GM19240 (cell line): Measurements from ENCODE around the gene GPX3.

ENCODE experiments used
- DNase-seq: peaks from one replicate; pipeline ENCODE4 v3.0.0; 2011; ENCODE audit warnings: low spot score; ENCODE audit not compliant: insufficient read length

GPX3 gene

DNA sequence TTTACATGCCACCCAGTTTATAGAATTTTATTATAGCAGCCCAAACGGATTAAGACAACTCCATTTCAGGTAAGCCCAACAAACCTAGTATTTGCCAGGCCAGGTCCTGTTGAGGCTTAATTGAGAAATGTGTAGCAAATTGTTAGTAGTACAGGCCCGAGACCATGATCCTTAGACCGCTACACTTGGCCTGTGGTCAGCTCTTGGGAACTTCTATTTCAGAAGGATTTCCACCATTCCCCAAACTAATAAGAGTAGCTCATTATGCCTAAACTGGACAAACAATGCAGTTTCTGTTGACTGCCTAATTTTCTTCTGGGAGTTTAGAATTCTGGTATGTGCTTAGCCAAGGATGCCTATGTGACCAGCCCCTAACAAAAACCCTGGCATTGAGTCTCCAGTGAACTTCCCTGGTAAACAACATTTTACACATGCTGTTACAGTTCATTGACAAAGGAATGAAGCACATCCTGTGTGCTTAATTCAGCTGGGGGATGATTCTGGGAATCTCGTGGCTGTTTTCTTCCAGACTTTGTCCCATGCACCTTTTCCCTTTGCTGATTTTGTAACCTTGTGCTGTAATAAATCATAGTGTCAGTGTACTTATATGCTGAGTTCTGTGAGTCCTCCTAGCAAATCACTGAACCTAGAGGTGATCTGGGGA lies 5.6 kb upstream of the GPX3 start:
- DNase-seq: no peak

DNA sequence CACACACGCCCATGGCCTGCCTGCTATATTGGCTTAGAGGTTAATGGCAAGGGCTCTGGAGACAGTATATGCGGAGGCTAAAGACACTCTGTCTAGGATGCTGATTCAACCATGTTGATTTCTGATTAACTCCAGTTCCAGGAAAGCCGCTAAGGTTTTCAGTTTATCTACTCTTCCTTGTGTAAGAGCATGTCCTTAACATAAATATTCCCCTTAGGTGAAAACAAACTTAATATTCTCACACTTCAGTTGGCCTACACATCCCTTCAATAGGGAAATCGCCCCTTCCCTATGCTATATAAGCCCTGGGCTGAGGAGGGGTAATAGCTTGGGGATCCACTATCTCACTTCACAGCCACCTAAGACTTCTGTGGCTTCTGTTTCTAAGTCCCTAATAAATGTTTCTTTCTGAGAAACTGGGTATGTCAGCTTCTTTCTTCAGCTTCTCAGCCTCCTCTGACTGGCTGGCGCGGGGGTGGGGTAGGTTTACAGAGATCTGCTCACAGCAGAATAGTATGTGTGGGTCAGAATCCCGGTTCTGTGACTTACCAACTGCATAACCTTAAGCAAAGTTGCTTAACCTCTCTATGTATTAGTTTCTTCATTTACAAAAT lies 4.3 kb upstream of the GPX3 start:
- DNase-seq: no peak

DNA sequence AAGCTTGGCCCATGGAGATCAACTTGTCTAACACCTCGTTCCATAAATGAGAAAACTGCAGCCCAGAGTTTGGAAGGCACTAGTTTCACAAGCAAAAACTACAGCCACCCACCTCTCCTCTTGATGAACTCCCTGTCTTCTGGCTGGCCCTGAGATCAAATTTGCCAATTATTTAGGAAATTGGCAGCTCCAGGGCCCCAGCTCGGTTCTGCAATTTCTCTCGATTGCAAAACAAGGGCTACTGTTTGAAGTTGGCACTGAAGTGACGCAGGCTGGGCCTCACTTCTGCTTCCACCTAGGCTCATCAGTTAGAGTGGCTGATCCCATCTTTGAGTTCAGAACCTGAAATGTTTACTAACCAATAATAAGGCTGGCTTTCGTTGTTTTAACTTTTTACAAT lies 3.7 kb upstream of the GPX3 start:
- no peak for DNase-seq

DNA sequence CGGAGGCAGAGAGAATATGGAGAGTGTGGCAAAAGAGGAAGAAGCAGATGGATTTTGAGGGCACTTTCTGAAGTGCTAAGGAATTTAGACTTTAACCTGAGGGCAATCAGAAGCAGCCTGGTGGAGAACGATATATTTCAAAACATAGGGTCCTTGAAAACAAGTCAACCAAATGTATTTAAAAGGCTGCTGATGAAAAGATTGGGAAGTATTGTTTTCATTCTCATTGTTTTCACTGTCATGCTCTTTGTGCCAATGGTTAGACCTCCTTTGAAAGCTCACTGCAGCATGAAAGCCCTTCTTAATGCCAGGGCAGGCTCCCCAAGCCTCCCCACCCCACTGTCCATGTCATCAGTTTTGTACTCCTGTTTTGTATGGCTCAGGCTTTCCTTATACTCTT lies 2.5 kb upstream of the GPX3 start:
- DNase-seq: no peak

DNA sequence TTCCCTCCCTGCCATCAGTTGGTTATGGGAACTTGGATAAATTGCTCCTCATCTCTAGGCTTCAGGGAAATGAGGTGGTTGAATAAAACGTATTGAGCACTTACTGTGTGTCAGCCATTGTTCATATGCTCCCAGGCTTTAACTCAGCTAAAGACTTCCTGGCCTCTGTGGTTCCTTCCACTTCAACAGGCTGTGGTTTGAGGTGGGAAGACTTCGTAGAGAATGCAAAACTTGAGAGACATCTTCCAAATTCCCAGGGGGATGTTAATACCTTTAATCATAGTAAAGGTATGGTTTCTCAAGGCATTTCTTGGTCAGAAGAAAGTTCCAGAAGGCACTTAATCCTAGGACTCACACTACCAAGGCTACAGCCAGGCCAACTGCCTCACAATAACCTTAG lies 1.5 kb upstream of the GPX3 start:
- DNase-seq: no peak

DNA sequence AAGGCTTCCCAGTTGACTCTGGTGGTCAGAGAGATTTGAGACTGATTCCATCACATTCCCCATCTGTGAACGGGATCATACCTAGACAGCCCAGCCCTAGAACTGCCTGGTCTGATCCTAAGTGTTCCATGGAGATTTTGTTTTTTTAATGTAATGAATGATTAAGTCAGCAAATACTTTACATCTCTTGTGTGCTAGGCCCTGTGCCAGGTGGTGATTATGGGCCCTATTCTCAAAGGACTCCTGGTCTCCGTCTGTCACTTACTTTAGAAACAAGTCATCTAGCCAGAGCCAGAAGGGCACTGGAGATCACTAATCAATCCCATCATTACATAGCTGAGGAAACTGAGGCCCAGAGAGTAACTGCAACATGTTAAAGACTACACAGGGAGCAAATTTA lies 1.1 kb upstream of the GPX3 start:
- no peak for DNase-seq

DNA sequence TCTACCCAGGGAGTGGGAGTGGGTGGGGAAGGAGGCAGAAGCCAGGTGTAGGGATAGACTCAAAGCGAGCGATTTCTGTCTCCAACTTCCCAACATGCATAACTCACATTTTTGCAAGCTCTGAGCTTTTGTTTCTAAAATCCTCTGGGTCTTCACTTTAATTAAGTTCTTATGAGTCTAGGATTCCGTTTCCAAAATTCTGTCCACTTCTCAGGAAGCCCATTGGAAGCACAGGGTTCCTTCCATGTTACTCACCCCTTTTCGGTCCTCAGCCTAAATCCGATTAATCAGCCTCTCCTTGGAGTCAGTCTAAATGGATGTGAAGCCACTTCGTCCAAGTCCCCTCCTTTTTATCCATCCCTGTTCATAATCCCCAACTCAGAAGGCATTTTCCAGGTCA lies 1.4 kb downstream of the GPX3 start:
- DNase-seq: no peak

DNA sequence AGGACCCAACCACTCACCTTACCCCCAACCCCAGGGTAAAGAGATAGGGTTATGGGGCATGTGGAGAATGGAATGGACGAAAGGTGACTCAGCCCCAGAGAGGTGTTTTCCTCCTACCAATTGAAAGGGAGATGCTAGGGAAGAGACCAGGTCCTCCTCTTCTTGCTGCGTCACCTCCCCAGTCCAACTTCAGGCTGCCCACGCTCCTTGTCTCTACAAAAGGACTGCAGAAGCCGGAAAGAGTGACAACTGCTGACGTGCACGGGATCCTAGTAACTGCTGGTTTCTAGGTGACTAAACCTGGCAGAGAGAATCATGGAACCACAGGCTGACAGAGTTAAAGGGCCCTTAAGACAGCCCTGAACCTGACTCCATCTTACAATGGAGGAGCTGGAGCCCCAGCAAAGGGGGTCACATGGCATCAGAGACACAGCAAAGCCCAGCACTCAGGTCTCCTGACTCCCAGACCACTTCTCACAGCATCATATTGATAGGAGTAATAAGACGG lies 2.2 kb downstream of the GPX3 start:
- DNase-seq: no peak

DNA sequence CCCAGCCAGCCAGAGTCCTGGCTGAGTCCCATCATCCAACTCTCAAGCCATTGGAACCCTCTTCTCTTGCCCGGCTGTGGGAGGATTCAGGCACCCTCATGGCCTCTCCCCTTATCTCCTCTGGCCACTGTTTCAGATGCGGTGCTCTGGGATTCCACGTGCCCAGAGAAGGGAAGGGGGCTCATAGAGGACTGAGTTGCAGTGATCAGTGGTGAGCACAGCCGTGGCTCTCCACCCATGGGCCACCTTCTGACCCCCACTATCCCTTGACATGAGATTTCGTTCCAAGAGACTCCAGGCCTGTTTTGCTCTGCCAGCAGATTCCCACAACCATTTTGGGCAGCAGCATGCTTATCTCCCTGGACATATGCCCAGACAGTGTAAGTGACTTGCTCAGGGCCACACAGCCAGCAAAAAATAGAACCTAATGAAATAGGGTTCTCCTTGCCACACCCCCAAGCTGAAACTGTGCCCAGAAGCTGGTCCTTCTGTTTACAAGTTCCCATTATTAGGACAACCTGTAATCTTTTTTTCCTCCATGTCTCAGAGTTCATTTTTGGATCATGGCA lies 2.7 kb downstream of the GPX3 start:
- DNase-seq: no peak

DNA sequence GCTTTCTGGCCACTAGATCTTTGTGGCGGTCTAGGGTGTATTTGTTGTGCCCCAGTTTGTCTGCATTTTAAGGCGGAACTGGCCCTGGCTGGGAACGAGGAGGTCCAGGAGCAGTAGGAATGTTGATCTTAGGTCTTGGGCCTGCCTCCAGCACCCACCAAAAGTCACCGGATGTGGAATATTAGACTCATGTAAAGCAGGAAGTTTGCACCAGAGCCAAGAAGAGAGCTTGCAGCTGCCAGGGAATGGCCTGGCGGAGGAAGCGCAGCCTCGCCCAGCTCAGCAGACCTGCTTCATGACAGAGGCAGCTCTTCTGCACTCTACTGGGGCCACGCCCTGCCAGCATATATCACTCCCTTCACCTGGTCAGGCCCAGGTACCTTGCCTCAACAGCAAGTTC lies 3.3 kb downstream of the GPX3 start:
- no peak for DNase-seq

DNA sequence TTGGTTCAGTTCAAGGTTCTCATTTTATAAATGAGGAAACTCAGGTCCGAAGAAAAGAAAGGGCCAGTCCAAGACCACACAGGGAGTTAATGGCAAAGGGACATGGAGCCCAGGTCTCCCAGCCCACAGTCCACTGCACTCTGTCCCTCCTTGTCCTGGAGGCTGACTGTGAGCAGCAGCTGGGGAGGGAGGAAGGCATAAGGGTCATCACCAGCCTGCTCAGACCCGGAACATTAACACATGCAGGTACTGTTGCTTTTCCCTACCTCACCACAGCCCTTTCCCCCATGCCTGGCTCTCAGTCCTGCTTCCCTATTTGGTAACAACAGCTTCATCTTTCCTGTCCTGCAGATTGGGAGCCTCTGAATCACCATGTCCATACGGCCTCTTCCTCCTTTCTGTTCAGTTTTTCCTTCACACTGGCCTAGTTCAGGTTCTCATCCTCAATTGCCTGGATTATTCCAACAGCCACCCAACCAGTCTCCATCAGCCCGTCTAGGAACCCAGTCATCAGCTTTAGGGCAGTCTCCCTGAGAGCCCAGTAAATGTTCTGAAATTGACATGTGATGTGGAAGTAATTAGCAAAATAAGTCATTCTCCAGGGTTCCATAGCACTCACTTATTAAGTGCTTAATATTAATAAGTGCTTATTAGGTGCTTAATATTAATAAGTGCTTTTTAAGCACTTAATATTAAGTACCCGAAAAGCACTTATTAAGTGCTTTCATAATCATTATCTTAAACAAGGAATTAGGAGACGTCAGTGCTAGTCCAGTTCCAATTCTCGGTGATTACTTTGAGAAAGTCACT lies 4.3 kb downstream of the GPX3 start:
- DNase-seq: no peak

DNA sequence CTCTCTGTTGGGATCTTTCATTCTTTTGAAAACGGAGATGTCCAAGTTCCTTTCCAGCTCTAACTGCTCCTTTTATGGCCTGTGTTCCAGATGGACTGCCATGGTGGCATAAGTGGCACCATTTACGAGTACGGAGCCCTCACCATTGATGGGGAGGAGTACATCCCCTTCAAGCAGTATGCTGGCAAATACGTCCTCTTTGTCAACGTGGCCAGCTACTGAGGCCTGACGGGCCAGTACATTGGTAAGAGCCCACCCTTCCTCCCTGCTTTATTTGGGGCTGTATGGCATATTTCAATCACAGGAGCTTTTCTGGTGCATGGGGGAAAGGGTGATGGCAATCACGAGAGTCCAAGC lies 4.8 kb downstream of the GPX3 start:
- DNase-seq: no peak

DNA sequence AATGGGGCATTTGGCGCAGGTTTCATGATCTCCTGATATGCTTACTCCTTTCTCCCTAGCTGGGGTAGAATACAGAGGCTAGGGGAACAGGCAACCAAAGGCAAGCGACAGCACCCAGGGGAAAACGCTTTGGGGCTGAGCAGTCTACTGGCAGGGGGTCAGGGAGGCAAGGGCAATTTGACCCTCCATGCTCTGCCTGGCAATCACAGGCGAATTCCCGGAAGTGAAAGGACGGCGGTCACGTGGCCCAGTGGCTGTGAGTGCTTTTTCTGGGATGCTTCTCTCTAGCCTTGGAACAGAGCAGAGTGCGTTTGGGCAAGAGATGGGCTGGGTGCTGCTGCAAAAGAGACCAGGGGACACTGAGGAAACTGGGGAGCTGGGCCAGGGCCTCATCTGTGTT lies 5.7 kb downstream of the GPX3 start:
- DNase-seq: no peak

DNA sequence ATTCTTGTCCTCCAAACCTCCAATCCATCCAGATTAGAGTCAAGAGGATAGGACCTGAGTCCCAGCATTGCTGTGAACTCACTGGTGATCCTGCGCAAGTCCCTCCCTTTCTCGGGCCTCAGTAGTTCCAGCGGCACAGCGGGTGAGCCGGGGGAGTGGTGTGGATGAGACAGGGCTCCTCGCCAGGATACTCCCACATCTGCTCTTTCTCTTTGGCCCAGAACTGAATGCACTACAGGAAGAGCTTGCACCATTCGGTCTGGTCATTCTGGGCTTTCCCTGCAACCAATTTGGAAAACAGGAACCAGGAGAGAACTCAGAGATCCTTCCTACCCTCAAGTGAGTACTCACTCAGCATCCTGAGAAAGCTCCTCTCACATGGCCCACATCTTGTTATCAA lies 6.3 kb downstream of the GPX3 start:
- DNase-seq: no peak

DNA sequence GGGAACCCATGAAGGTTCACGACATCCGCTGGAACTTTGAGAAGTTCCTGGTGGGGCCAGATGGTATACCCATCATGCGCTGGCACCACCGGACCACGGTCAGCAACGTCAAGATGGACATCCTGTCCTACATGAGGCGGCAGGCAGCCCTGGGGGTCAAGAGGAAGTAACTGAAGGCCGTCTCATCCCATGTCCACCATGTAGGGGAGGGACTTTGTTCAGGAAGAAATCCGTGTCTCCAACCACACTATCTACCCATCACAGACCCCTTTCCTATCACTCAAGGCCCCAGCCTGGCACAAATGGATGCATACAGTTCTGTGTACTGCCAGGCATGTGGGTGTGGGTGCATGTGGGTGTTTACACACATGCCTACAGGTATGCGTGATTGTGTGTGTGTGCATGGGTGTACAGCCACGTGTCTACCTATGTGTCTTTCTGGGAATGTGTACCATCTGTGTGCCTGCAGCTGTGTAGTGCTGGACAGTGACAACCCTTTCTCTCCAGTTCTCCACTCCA lies 7.6 kb downstream of the GPX3 start:
- no peak for DNase-seq

DNA sequence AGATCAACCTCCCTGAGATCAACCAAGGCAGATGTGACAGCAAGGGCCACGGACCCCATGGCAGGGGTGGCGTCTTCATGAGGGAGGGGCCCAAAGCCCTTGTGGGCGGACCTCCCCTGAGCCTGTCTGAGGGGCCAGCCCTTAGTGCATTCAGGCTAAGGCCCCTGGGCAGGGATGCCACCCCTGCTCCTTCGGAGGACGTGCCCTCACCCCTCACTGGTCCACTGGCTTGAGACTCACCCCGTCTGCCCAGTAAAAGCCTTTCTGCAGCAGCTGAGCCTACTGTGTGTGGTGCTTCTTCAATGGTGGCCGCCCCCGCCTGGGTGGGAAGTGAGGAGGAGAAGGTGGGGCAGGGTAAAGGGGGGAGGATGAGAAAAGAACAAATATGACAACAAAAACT lies 8.3 kb downstream of the GPX3 start:
- no peak for DNase-seq

DNA sequence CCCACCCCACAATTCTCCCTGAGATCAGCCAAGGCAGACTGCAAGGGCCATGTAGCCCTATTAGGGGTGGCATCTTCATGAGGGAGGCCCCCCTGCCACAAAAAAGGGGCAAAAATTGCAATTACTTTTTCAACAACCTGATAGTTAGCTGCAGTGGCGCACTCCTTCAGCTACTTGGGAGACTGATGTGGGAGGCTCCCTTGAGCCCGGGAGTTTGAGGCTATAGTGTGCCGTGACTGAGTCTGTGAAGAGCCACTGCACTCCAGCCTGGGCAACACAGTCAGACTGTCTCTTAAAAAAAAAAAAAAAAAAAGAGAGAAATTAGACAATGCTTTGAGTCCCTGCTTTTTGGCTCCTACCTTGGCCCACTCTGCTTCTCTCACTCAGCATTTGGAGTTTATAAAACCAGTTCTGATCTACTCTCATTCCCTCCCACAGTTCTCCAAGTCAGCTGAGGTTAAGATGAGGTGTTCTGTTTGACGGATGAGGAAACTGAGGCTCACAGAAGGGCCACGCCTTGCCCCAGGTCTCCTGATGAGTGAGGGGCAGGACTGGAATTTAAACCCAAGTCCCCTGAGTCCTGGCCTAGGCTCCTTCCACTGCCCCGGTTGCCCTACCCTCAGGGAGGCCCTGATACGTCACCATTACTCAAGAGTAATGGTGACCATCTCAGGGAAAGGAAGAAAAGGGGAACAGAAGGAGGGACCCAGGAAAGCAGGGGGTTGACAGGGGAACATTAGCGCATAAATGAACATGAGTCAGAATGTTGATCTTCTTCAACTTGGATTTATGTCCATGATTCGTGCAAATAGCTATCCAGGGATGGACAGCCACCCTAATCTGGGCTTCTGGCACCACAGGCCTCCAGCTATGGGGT lies 9.0 kb downstream of the GPX3 start:
- no peak for DNase-seq

DNA sequence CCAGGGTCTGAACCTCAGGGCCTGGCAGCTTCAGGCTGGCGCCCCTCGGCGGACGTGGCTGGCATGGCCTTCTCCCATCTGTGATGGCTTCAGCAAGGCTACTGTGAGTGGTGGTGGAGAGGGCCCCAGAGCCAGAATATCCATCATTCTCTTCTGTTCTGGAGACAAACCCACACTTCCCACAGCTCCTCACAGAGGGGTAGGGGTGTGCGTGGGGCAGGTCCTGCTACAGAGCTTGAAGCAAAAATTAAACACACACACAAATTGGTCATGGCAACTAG lies 9.6 kb downstream of the GPX3 start:
- DNase-seq: no peak

DNA sequence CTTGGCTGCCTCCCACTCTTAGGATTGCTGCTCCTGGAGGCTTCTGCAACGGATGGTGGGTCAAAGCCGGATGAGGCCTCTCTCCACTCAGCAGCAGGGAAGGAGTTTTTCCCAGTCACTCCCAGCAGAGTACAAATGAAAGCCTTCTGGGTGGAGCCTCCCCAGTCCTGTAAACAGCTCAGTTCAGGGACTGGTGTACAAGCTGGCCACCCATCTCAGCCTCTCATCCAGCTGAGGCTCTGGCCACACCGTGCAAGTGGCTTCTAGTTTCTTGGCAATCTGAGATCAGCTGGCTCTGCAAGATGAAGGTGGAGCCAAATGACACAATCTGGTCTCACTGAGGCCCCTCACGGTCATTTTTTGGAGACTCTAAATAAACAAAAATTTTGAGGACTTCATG lies 10.0 kb downstream of the GPX3 start:
- no peak for DNase-seq

DNA sequence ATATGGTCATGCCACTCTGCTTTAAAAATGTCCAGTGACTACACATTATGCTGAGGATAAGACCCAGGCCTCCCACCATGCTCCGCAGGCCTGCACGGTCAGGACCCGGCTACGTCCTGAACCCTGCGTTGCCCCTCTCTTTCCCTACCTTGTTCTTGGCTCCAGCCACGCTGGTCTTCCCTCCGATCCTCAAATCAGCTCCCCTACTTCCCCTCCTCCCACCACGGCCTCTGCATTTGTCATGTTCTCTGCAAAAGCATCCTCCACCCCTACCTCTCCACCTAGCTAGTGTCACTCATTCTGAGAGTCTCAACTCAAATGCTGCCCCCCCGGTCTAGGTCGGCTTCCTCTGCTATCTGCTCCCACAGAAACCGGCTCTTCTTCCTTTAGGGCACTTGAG lies 11.2 kb downstream of the GPX3 start:
- DNase-seq: no peak

DNA sequence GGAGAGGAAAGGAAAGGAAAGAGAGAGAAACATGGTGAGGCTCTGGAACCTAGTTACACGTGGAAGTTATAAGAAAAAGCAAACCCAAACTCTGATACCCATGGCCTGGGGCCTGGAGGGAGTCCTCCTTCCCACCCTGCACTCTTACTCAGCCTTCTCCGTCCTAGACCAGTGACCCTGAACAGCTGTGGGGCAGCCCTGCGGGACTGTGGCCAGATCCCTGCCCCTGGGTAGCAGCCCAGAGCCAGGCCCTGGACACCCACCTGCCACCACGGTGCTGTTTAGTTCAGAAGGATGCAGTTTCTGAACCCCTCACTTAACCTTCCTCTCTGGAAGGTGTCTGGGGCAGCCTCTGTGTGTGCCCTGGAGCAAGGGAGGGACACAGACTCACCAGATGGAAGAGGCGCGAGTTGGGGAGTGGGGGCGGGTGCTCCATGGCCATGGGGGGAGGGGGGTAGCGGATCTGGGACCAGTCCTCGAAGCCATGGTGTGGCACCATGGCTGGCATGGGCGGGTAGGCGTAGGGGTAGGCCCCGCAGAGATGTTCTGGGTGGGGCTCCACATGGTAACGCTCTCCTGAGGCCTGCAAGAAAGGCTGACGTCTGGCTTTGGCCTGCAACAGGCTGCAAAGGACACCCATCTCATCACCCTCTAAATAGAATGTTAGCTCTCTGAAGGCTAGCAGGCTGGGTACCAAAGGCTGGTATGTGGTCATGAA lies 13.0 kb downstream of the GPX3 start:
- DNase-seq: no peak
